MCF 10A (cell line): ENCODE results near the gene FARP1. TPM values are rescaled to one million over a fixed set of nuclear protein-coding genes. Genes with fewer than 3 reads are reported as not detected.

Experiments
- BruUV-seq: library from RNA; stranded (reverse); fragments of 400-500 nt; replicated peaks from 2 replicates; lab custom pipeline; 2021; lab: Mats Ljungman, UMichigan
- CTCF ChIA-PET: fragments of 300-600 bp; sonication (Branson Sonifier 250); formaldehyde crosslinking; extraction: SDS; loops from one replicate; lab custom pipeline; 2021; ENCODE audit warnings: antibody characterized with exemption, inconsistent platforms; lab: Yijun Ruan, JAX
- POLR2A ChIA-PET: fragments of 300-600, 350-650 bp; sonication (Branson Sonifier 250); formaldehyde crosslinking; extraction: SDS; loops from one replicate; lab custom pipeline; 2020; ENCODE audit warnings: antibody characterized with exemption, inconsistent platforms; lab: Yijun Ruan, JAX
- DNase-seq: peaks from one replicate; pipeline ENCODE4 v3.0.0-alpha.2; 2018; ENCODE audit not compliant: unreplicated experiment
- H3K27ac Mint-ChIP-seq: one replicate; pipeline ENCODE4 v1.8.0; 2022; ENCODE audit warnings: mild to moderate bottlenecking, low read depth, mixed read lengths; ENCODE audit not compliant: unreplicated experiment
- H3K27me3 Mint-ChIP-seq: one replicate; pipeline ENCODE4 v1.8.0; 2022; ENCODE audit warnings: mixed read lengths; ENCODE audit not compliant: insufficient read depth, unreplicated experiment
- H3K36me3 Mint-ChIP-seq: one replicate; pipeline ENCODE4 v1.8.0; 2022; ENCODE audit warnings: mild to moderate bottlenecking, moderate library complexity, mixed read lengths; ENCODE audit not compliant: insufficient read depth, unreplicated experiment
- H3K4me1 Mint-ChIP-seq: one replicate; pipeline ENCODE4 v1.8.0; 2022; ENCODE audit warnings: mixed read lengths; ENCODE audit not compliant: insufficient read depth, unreplicated experiment
- H3K4me3 Mint-ChIP-seq: one replicate; pipeline ENCODE4 v1.8.0; 2022; ENCODE audit warnings: mild to moderate bottlenecking, moderate library complexity, mixed read lengths; ENCODE audit not compliant: unreplicated experiment
- H3K9me3 Mint-ChIP-seq: one replicate; pipeline ENCODE4 v1.8.0; 2022; ENCODE audit warnings: mixed read lengths; ENCODE audit not compliant: unreplicated experiment
- intact Hi-C: fragments of 100-400 bp; cut with micrococcal nuclease; formaldehyde crosslinking; loops from 2 replicates; pipeline ENCODE4 v1.14.1; 2022
- total RNA-seq: library from RNA; stranded (reverse); gene quantifications from 2 replicates; pipeline ENCODE4 v1.2.3, GENCODE V29; 2022
- TF ChIP-seq, protein P1 (sequence below): fragments of 200-600 bp; IDR thresholded peaks from one replicate; pipeline ENCODE4 v1.8.0; 2022; ENCODE audit warnings: antibody characterized with exemption, mild to moderate bottlenecking; ENCODE audit not compliant: unreplicated experiment

Gene FARP1
- total RNA-seq, 1 experiment from 2014 or later: 30.1 TPM

DNA sequence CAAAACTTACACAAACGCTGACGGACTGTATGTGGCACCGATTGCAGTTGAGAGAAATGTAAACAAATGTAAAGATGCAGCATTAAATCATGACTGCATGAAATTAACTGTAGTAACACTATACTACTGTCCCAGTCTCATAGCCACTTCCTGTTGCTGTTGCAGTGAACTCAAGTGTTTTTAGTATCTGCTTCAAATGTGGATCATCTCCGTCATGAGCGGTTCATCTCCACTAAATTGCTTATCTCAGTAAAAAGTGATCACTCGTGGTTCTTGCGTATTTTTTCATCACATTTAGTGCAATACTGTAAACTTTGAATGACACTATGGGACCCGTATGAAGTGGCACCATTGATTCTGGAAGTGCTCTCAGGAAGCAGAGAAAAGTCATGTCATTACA lies 94.4 kb downstream of the FARP1 start:
- Mint-ChIP-seq H3K27ac (no peak overlapping the region), H3K27me3 (no peaks in the 10 kb centered on the region), H3K36me3 (no peaks in the 10 kb centered on the region), H3K4me1 (no peaks in the 10 kb centered on the region), H3K4me3 (no peak overlapping the region), H3K9me3 (no peaks in the 10 kb centered on the region)
- TF ChIP-seq, protein P1, sequence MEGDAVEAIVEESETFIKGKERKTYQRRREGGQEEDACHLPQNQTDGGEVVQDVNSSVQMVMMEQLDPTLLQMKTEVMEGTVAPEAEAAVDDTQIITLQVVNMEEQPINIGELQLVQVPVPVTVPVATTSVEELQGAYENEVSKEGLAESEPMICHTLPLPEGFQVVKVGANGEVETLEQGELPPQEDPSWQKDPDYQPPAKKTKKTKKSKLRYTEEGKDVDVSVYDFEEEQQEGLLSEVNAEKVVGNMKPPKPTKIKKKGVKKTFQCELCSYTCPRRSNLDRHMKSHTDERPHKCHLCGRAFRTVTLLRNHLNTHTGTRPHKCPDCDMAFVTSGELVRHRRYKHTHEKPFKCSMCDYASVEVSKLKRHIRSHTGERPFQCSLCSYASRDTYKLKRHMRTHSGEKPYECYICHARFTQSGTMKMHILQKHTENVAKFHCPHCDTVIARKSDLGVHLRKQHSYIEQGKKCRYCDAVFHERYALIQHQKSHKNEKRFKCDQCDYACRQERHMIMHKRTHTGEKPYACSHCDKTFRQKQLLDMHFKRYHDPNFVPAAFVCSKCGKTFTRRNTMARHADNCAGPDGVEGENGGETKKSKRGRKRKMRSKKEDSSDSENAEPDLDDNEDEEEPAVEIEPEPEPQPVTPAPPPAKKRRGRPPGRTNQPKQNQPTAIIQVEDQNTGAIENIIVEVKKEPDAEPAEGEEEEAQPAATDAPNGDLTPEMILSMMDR: no peak
- DNase-seq: no peak
- CTCF ChIA-PET: interaction anchor here (0.8 kb wide), 1 partner anchor 12 kb away, joined by 3 read pairs; no protein-coding TSS in a partner anchor
- intact Hi-C loops: no loop called here
- POLR2A ChIA-PET: no interaction called here
- no TSS peak for BruUV-seq

DNA sequence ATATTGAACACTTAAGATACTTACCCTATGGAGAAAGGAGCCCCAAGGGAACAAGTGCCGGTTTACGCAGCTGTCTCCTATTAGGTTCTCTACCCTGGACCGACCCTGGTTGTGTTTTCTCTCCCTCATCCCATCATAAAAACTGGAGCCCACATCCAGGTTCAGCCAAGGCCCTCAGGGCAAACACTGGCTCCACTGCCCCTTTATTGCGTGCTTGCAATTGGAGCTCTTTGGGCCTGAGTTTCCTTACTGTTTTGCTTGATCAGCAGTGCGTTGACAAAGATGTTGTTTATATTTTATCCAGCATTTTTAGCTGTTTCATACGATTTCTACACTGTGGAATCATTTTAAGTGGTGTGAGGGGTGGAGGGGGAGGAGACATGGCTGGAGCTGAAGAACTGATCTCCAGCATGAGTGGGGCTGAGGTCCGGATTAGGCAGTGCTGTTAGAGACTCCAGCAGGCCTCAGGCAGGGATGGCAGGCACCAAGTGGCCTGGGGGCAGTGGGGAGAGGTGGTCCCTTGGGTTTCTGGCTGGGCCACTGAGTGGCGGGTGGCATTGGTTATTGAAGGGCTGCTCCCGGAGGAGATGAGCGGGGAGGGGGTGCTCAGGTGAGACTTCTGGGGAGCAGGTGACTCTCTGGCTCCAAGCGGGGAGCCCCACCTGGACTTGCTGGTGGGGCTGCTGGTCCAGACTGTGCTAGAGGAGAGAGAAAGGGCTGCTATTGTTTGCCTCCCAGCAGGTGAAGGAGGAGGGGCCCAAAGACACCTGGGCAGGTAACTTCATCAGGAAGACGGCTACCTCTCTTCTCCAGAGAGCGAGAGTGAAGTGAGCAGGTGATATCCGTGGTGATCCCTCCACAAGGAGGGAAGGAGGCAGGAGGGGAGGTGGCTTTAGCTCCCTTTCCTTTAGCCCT lies 96.5 kb downstream of the FARP1 start:
- Mint-ChIP-seq H3K9me3 (no peaks in the 10 kb centered on the region), H3K4me1 (no peaks in the 10 kb centered on the region), H3K27me3 (no peaks in the 10 kb centered on the region), H3K36me3 (no peaks in the 10 kb centered on the region), H3K27ac (no peak overlapping the region), H3K4me3 (no peak overlapping the region)
- CTCF ChIA-PET: interaction anchor here (0.7 kb wide), 1 partner anchor 241 kb away, joined by 3 read pairs; no protein-coding TSS in a partner anchor
- DNase-seq: no peak
- BruUV-seq: no TSS peak
- POLR2A ChIA-PET: no interaction called here
- intact Hi-C loops: no loop called here
- TF ChIP-seq, protein P1: no peak

DNA sequence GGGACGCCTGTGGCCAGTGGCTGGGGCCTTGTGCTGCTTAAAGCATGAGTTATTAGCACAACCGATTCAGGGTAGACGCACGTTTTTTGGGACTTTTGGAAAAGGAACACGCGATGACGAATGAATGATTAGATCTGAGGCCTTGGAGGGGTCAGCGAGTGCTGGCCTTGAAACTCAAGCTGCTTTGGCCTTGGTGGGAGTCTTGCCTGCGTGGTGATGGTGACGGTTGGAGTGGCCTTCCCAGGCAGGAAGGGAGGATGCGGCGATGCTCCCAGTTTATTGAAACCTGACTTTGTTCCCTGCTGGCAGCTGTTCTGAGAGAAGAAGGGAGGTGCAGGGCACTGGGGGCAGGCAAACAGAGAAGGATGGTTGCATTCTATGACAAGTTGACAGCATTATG lies 97.2 kb downstream of the FARP1 start:
- ChIA-PET CTCF (no interaction called here), POLR2A (interaction anchor here (0.7 kb wide), 1 partner anchor 152 kb away, joined by 3 read pairs; no protein-coding TSS in a partner anchor)
- no peak overlapping the region for H3K27ac Mint-ChIP-seq
- no peak overlapping the region for H3K4me3 Mint-ChIP-seq
- TF ChIP-seq, protein P1: no peak
- no peaks in the 10 kb centered on the region for H3K36me3 Mint-ChIP-seq
- H3K9me3 Mint-ChIP-seq: no peaks in the 10 kb centered on the region
- DNase-seq: no peak
- no peaks in the 10 kb centered on the region for H3K27me3 Mint-ChIP-seq
- no TSS peak for BruUV-seq
- no peaks in the 10 kb centered on the region for H3K4me1 Mint-ChIP-seq
- intact Hi-C loops: no loop called here

DNA sequence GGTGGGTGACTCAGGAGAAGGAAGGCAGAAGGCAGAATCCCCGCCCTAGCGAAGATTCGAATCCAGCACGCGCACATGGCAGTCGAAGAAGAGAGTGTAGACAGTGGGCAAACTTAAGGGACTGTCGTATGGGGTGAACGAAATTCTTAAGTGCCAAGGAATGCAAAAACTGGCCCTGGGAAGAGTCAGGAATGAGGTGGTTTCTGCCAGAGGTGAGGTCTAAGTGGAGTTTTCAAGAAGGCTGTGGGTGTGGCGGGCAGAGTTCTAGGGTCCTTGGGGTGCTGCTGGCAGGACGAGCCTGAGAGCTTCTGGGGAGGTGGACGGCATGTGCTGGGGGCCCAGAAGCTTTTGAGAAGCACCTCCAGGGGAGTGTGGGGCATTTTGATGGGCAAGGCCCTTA lies 98.1 kb downstream of the FARP1 start:
- no peaks in the 10 kb centered on the region for H3K4me1 Mint-ChIP-seq
- POLR2A ChIA-PET: no interaction called here
- CTCF ChIA-PET: no interaction called here
- intact Hi-C loops: no loop called here
- no peaks in the 10 kb centered on the region for H3K27me3 Mint-ChIP-seq
- no peak overlapping the region for H3K4me3 Mint-ChIP-seq
- no peak for DNase-seq
- no peaks in the 10 kb centered on the region for H3K9me3 Mint-ChIP-seq
- no peak overlapping the region for H3K27ac Mint-ChIP-seq
- TF ChIP-seq, protein P1: no peak
- no peaks in the 10 kb centered on the region for H3K36me3 Mint-ChIP-seq
- no TSS peak for BruUV-seq
